WTC11 (cell line): ENCODE results near the gene TCF7L2. TPM values are rescaled to one million over a fixed set of nuclear protein-coding genes. Genes with fewer than 3 reads are reported as not detected.

Experiments
- ATAC-seq: fragments of 200-7000 bp; cut with Tn5 transposase; 2 replicates; pipeline ENCODE4 v1.10.0; 2021; ENCODE audit warnings: mild to moderate bottlenecking, moderate library complexity
- CTCF ChIA-PET: fragments of 300-600 bp; sonication (Branson Sonifier 250); formaldehyde crosslinking; loops from one replicate; lab custom pipeline; 2021; ENCODE audit warnings: antibody characterized with exemption; lab: Charles Lee
- POLR2A ChIA-PET: fragments of 350-600 bp; sonication (Branson Sonifier 250); formaldehyde crosslinking; loops from one replicate; lab custom pipeline; 2021; ENCODE audit warnings: antibody characterized with exemption; lab: Charles Lee
- DNase-seq: peaks from one replicate; pipeline ENCODE4 v3.0.0; 2021; ENCODE audit warnings: low spot score
- H3K27ac Mint-ChIP-seq: 2 replicates; pipeline ENCODE4 v1.8.0; 2021; ENCODE audit warnings: mixed read lengths
- H3K27me3 Mint-ChIP-seq: 2 replicates; pipeline ENCODE4 v1.8.0; 2021; ENCODE audit warnings: low read depth, mild to moderate bottlenecking, moderate library complexity, mixed read lengths
- H3K36me3 Mint-ChIP-seq: 2 replicates; pipeline ENCODE4 v1.8.0; 2021; ENCODE audit warnings: mixed read lengths
- H3K4me1 Mint-ChIP-seq: 2 replicates; pipeline ENCODE4 v1.8.0; 2022; ENCODE audit warnings: mixed read lengths
- H3K4me3 Mint-ChIP-seq: 2 replicates; pipeline ENCODE4 v1.8.0; 2021; ENCODE audit warnings: mild to moderate bottlenecking, moderate library complexity, mixed read lengths
- H3K9me3 Mint-ChIP-seq: 2 replicates; pipeline ENCODE4 v1.8.0; 2021; ENCODE audit warnings: mixed read lengths
- AFF4 ChIP-seq: sonication (generic); formaldehyde crosslinking; IDR thresholded peaks from 2 replicates; pipeline ENCODE4 v1.8.1; 2023; ENCODE audit warnings: mild to moderate bottlenecking, missing genetic modification reagents, borderline replicate concordance
- CBFB ChIP-seq: sonication (generic); formaldehyde crosslinking; IDR thresholded peaks from 2 replicates; pipeline ENCODE4 v1.8.1; 2022; ENCODE audit warnings: mild to moderate bottlenecking, low read depth, missing genetic modification reagents
- E2F1 ChIP-seq: sonication (generic); formaldehyde crosslinking; IDR thresholded peaks from 2 replicates; pipeline ENCODE4 v1.8.0; 2022; ENCODE audit warnings: mild to moderate bottlenecking, missing genetic modification reagents
- ELF4 ChIP-seq: sonication (generic); formaldehyde crosslinking; IDR thresholded peaks from 2 replicates; pipeline ENCODE4 v1.8.1; 2022; ENCODE audit warnings: low read depth, mild to moderate bottlenecking, moderate library complexity, missing genetic modification reagents
- ETV6 ChIP-seq: sonication (generic); formaldehyde crosslinking; IDR thresholded peaks from 2 replicates; pipeline ENCODE4 v1.8.1; 2022; ENCODE audit warnings: mild to moderate bottlenecking, missing genetic modification reagents
- FOXP4 ChIP-seq: sonication (generic); formaldehyde crosslinking; IDR thresholded peaks from 2 replicates; pipeline ENCODE4 v1.8.0; 2022; ENCODE audit warnings: mild to moderate bottlenecking, missing genetic modification reagents
- GABPB1 ChIP-seq: sonication (generic); formaldehyde crosslinking; IDR thresholded peaks from 2 replicates; pipeline ENCODE4 v1.8.1; 2023; ENCODE audit warnings: mild to moderate bottlenecking, missing genetic modification reagents
- NR2C2 ChIP-seq: sonication (generic); formaldehyde crosslinking; IDR thresholded peaks from 2 replicates; pipeline ENCODE4 v1.8.0; 2022; ENCODE audit warnings: mild to moderate bottlenecking, missing genetic modification reagents
- ZNF138 ChIP-seq: sonication (generic); formaldehyde crosslinking; conservative IDR thresholded peaks from 2 replicates; pipeline ENCODE4 v1.8.1; 2022; ENCODE audit warnings: mild to moderate bottlenecking, moderate library complexity, missing genetic modification reagents
- ZNF263 ChIP-seq: sonication (generic); formaldehyde crosslinking; IDR thresholded peaks from 2 replicates; pipeline ENCODE4 v1.8.1; 2022; ENCODE audit warnings: low read depth, mild to moderate bottlenecking, moderate library complexity, missing genetic modification reagents
- ZNF317 ChIP-seq: sonication (generic); formaldehyde crosslinking; IDR thresholded peaks from 2 replicates; pipeline ENCODE4 v1.8.1; 2023; ENCODE audit warnings: low read depth, mild to moderate bottlenecking, moderate library complexity, missing genetic modification reagents, borderline replicate concordance
- ZNF416 ChIP-seq: fragments of 250-450 bp; sonication (Bioruptor Pico); IDR thresholded peaks from 2 replicates; pipeline ENCODE4 v1.9.0; 2021; ENCODE audit warnings: mild to moderate bottlenecking, inconsistent platforms
- ZNF512 ChIP-seq: sonication (generic); formaldehyde crosslinking; IDR thresholded peaks from 2 replicates; pipeline ENCODE4 v1.8.1; 2022; ENCODE audit warnings: missing genetic modification reagents, borderline replicate concordance
- ZNF671 ChIP-seq: fragments of 250-450 bp; sonication (Bioruptor Pico); IDR thresholded peaks from 2 replicates; pipeline ENCODE4 v1.8.0; 2021; ENCODE audit warnings: mild to moderate bottlenecking
- total RNA-seq: library from RNA; stranded (reverse); gene quantifications from 3 replicates; pipeline ENCODE4 v1.2.3, GENCODE V29; 2021
- TF ChIP-seq, protein P1 (sequence below): sonication (generic); formaldehyde crosslinking; IDR thresholded peaks from 2 replicates; pipeline ENCODE4 v1.8.1; 2023; ENCODE audit warnings: mild to moderate bottlenecking, missing genetic modification reagents, moderate library complexity

Gene TCF7L2
- total RNA-seq, 1 experiment from 2014 or later = 44.5 TPM

DNA sequence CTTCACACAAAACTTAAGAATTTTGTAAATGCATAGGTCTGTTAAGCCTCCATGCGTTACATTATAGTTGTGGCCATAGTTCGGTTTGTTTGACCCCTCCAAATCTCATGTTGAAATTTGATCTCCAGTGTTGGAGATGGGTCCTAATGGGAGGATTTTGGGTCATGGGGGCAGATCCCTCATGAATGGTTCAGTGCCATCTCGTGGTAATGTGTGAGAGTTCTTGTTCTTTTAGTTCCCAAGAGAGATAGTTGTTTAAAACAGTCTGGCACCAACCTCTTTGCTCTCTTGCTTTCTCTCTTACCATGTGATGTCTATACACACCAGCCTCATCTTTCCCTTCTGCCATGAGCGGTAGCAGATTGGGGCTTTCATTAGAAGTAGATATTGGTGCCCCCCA, 264.3 kb downstream of the TCF7L2 start:
- ATAC-seq (peak; percentile 62), DNase-seq (no peak)
- Mint-ChIP-seq H3K4me1 (no peaks in the 10 kb centered on the region; the same call in 1 of the 2 replicates), H3K27ac (0 out of 2 replicates have a peak overlapping the region, but pooled peaks have one; percentile 13), H3K9me3 (peaks cover 7% of the 10 kb centered on the region), H3K36me3 (no peaks in the 10 kb centered on the region), H3K27me3 (no peaks in the 10 kb centered on the region; the same call in 1 of the 2 replicates), H3K4me3 (no peak overlapping the region)
- ChIA-PET POLR2A (no interaction called here), CTCF (interaction anchor here (1.7 kb wide), 1 partner anchor 171 kb away, joined by 8 read pairs; no protein-coding TSS in a partner anchor)
- TF ChIP-seq GABPB1 = no peak
- no peak for TF ChIP-seq CBFB (CRISPR knock-in tag)
- TF ChIP-seq ETV6 (CRISPR knock-in tag) = no peak
- no peak for TF ChIP-seq AFF4 (CRISPR knock-in tag)
- no peak for TF ChIP-seq NR2C2 (CRISPR knock-in tag)

GRCh38 chr10:113216102-113216501, 266.1 kb downstream of the TCF7L2 start:
- ChIA-PET CTCF (interaction anchor here (0.6 to 2.0 kb wide), 27 partner anchors 12 to 528 kb away, joined by 3 to 21 read pairs (median 4); no protein-coding TSS in a partner anchor), POLR2A (interaction anchor here (0.7 kb wide), 1 partner anchor 8 kb away, joined by 4 read pairs; no protein-coding TSS in a partner anchor)
- Mint-ChIP-seq H3K27me3 (no peaks in the 10 kb centered on the region; the same call in 1 of the 2 replicates), H3K9me3 (peaks cover 7% of the 10 kb centered on the region), H3K4me1 (no peaks in the 10 kb centered on the region; the same call in 1 of the 2 replicates), H3K27ac (peak overlapping the region; percentile 31; the same call in 1 of the 2 replicates), H3K36me3 (no peaks in the 10 kb centered on the region), H3K4me3 (no peak overlapping the region)
- DNase-seq (no peak), ATAC-seq (peak; percentile 61)
- TF ChIP-seq ZNF416 (CRISPR knock-in tag) = no peak
- TF ChIP-seq ELF4 (CRISPR knock-in tag) = no peak
- TF ChIP-seq FOXP4 (CRISPR knock-in tag) = no peak
- no peak for TF ChIP-seq ZNF671
- TF ChIP-seq ZNF138 = no peak
- TF ChIP-seq ZNF512 = no peak
- TF ChIP-seq, protein P1, sequence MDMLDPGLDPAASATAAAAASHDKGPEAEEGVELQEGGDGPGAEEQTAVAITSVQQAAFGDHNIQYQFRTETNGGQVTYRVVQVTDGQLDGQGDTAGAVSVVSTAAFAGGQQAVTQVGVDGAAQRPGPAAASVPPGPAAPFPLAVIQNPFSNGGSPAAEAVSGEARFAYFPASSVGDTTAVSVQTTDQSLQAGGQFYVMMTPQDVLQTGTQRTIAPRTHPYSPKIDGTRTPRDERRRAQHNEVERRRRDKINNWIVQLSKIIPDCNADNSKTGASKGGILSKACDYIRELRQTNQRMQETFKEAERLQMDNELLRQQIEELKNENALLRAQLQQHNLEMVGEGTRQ = no peak
- TF ChIP-seq E2F1 (CRISPR knock-in tag) = no peak
- TF ChIP-seq ZNF317 (CRISPR knock-in tag) = no peak
- TF ChIP-seq ZNF263 (CRISPR knock-in tag) = no peak
